ENCODE data around the gene CHST11. TPM values are rescaled to one million over a fixed set of nuclear protein-coding genes. Genes with fewer than 3 reads are reported as not detected.

Gene CHST11
- total and polyA plus RNA-seq, 2 of the 4 experiments (the other 2 are of a cell fraction) = 1.4 to 2.7 TPM

DNA sequence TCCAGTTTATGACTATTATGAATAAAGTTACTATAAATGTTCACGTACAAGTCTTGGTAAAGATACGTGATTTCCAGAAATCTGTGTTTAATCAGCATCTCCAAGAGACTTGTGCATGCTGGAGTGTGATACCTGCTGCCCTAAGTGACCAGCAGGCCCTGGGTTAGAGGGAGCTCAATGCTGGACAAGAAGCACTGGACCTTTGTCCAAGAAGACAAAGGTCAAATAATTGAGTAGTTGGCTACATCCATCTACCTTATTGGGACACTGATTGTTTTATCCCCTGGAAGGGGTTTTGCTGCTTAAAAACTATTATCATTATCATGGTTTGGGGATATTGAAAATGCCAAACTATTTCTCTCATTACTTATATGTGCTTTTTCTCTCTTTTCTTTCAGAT is 37.0 kb upstream of the CHST11 start:
- no peak overlapping the region for H4K8ac ChIP-seq (ENCODE audit: low read depth in 2 of 2, low read length in 2 of 2)
- CTCF ChIA-PET = no interaction called here
- H4K5ac ChIP-seq (ENCODE audit: low read depth, low read length) = no peak overlapping the region
- no peak overlapping the region for H2AK9ac ChIP-seq (replicated peaks; ENCODE audit: low read depth, low read length, poor library complexity)
- peaks cover 47% of the 10 kb centered on the region for H3K27me3 ChIP-seq (ENCODE audit: control insufficient read depth, insufficient read depth, low read length)
- H3K79me1 ChIP-seq (ENCODE audit: low read depth in 1 of 2, low read length in 2 of 2) = no peaks in the 10 kb centered on the region
- H3K18ac ChIP-seq (ENCODE audit: low read depth, low read length) = no peak overlapping the region
- H2BK15ac ChIP-seq (ENCODE audit: low read depth, low read length) = no peak overlapping the region
- no peak overlapping the region for H2BK5ac ChIP-seq (ENCODE audit: low read depth, low read length, poor library complexity, severe bottlenecking)
- no peak overlapping the region for H3K4ac ChIP-seq (ENCODE audit: low read depth, low read length)
- intact Hi-C loops (cut with micrococcal nuclease) = no loop called here
- BruUV-seq (replicated peaks) = no TSS peak
- H4K91ac ChIP-seq (ENCODE audit: insufficient read depth, low read depth, low read length) = no peak overlapping the region
- in situ Hi-C loops (cut with MboI; ENCODE audit: low sequenced_read_pairs) = no loop called here
- no peak overlapping the region for H3K4me2 ChIP-seq (ENCODE audit: low read depth, low read length)
- POLR2A ChIA-PET (ENCODE audit: unreplicated experiment) = no interaction called here
- no peak for DNase-seq
- H3K4me1 ChIP-seq (ENCODE audit: control insufficient read depth, insufficient read depth, low read length) = no peaks in the 10 kb centered on the region
- H3K56ac ChIP-seq (ENCODE audit: extremely low read depth, insufficient read depth, low read length) = no peak overlapping the region
- no peak overlapping the region for H3K23ac ChIP-seq (ENCODE audit: low read depth, low read length)
- no peak for ATAC-seq (ENCODE audit: low read depth)
- no peak overlapping the region for H3K14ac ChIP-seq (replicated peaks; ENCODE audit: low read depth, low read length)
- H4K20me1 ChIP-seq (ENCODE audit: insufficient read depth, low read length) = no peaks in the 10 kb centered on the region
- dilution Hi-C loops (cut with HindIII; ENCODE audit: low sequenced_read_pairs, unreplicated experiment) = no loop called here
- no peak overlapping the region for H3K4me3 ChIP-seq (ENCODE audit: insufficient read depth, low read depth, low read length)
- no peak overlapping the region for H2BK20ac ChIP-seq (ENCODE audit: low read depth, low read length)
- H3K27ac ChIP-seq (ENCODE audit: insufficient read depth, low read length) = no peak overlapping the region
- H3K9ac ChIP-seq (ENCODE audit: low read depth, low read length) = no peak overlapping the region
- TF ChIP-seq RCOR1 (IDR thresholded peaks at IDR 0.05; ENCODE audit: insufficient replicate concordance, low read length) = no peak
- TF ChIP-seq, protein P1, sequence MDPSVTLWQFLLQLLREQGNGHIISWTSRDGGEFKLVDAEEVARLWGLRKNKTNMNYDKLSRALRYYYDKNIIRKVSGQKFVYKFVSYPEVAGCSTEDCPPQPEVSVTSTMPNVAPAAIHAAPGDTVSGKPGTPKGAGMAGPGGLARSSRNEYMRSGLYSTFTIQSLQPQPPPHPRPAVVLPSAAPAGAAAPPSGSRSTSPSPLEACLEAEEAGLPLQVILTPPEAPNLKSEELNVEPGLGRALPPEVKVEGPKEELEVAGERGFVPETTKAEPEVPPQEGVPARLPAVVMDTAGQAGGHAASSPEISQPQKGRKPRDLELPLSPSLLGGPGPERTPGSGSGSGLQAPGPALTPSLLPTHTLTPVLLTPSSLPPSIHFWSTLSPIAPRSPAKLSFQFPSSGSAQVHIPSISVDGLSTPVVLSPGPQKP (IDR thresholded peaks at IDR 0.05; ENCODE audit: borderline replicate concordance, low read depth, low read length) = no peak
- no peaks in the 10 kb centered on the region for H3K36me3 ChIP-seq (ENCODE audit: control insufficient read depth, insufficient read depth, low read length)
- no peak overlapping the region for H2AFZ ChIP-seq (replicated peaks; ENCODE audit: low read length, poor library complexity)
- H2AK5ac ChIP-seq (ENCODE audit: low read depth, low read length) = no peak overlapping the region
- no CpG with 5 or more reads among the region's 2 CpGs for WGBS, 2 experiments (ENCODE audit: extremely low coverage in 2 of 2, insufficient read length in 1 of 2)
- no peaks in the 10 kb centered on the region for H3K9me3 ChIP-seq (ENCODE audit: control insufficient read depth, insufficient read depth, low read length)
- no peaks in the 10 kb centered on the region for H3K9me1 ChIP-seq (ENCODE audit: insufficient read depth, low read length)
- no peak overlapping the region for H2BK120ac ChIP-seq (ENCODE audit: low read depth, low read length)
